ENCODE measurements around the gene LECT2.

The LECT2 gene

DNA sequence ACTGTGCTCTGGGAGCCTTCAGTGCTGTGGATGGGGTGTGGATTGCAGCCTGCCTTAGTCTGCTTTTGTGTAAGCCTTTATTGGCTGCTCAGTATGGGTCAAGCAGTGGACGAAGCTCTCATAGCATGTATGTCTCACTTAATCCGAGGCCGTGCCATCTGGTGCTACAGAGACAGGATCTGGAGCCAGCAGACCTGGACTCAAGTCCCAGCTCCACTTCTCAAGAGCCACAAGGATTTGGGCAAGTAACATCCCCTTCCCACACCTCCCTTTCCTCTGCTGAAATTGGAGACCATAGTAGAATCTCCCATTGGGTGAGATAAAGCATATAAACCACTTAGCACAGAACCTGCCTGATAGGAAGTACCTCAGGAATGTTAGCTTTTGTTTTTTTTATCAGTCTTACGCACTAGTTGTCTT, 23.4 kb upstream of the LECT2 start:
- DNase-seq (ENCODE audit: low read depth) = no peak

DNA sequence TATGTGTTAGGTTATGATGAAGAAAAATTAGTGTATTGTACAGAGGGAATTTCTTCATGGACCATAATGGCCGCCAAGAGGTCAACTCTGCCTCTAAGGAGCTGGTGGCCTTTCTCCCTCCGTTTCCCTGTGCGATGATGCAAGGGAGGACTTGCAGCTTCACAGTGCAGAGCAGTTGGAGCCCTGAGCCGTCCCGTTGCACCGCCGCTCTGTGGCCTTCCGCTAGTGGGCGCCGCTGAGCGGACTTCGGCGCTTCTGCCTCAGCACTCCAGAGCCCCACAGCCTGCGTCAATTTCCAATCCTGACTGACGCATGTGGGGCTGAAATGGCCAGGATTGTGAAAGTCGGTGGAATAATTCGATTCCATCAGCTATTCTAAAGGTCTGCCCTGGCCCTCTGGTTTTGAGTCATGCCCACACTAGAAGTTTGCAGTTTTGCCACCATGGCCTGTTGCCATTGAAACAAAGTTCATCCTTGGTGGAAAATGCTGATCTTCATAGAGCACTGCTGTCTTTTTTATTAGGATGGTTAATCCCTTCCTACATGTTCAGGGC, 22.7 kb upstream of the LECT2 start:
- DNase-seq (ENCODE audit: low read depth) = no peak

DNA sequence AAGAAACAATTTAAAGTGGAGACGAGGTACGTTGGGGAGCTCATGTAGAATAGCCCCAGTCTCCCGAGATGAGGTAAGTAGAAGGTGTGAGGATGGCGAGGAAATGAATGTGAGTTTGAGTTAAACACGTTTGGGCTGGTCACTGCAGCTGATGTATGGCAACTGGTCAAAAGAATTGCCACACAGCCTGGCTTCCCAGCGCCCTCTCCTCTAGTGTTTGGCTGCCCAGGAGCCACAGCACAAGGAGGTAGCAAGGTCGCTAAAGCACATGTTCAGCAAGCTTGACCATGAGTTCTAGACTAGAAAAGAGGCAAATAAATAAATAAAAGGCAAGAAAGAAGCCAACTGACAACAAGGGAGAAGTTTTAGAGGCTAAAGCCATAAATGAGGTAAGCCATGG, 21.4 kb upstream of the LECT2 start:
- DNase-seq (ENCODE audit: low read depth) = no peak

DNA sequence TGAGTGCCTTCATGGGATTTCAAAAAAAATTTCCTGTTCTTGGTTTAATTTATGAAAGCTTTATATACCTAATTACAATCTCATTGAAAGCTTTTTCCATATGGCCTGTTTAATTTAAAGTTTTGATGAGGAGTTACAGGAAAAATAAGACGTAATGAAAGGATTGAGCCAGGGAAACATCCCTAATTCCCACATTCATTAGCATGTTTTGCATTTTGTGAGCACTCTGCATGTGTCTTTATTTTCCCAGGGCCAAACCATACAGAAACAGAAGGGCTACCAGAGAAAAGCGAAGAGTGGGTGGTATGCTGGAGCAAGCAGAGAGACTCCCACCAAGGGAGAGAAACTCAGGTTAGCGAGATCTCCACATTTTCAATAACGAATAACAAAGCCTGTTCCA, 20.3 kb upstream of the LECT2 start:
- DNase-seq (ENCODE audit: low read depth) = no peak

DNA sequence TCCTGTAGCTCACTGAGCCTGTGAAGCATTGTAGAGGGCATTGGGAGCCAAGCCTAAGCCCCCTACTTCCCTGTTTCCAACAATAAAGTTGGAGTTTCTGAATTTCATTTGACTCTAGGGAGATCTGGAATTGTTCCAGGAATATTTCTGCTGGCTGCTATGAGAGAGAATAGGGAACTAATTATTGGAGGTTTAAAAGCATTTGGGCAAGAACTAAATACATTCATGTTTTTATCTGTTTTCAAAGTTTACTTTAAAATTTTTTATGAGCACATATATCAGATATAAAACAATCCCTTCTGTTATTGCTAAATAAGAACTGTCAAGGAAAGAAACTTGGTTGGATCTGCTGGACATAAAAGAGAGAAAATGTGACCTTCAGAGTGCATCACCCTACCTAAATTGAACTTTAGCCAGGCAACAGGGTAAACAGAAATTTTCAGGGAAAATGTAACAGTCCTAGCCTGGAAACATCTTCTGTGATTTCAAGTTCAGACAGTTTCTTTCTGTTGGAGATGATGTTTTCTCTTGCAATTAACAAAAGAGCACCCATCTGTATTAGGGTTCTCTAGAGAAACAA, 19.3 kb upstream of the LECT2 start:
- no peak for DNase-seq (ENCODE audit: low read depth)

DNA sequence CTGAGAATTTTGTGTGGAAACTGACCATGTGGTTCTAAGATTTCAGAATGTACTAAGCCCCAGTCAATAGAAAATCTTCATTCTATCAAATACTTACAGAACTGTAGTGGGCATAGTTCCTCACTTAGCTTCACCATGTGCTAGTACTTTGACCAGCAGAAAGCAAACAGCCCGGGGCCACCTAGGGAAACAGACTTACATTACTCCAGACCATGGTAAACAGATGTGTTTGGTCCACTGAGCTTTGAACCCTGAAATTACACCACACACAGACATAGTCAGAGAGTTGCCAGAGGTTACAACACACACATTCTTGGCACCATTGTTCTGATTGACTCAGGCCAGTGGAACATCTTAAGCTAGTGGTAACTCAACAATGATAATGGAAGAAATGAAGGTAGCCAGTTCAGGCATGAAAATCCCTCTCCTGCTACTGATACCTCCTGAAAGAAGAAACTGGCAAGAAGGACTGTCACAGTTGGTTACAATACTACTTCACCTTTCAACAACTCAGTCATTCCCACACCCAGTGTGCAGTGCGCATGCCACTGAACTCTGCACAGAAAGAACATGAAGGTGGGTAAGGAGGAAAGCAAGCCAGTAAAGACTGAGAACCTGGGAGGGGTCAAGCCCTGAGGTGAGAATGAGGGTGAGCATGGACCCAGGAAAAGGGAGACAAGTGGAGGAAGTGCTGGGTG, 18.7 kb upstream of the LECT2 start:
- DNase-seq (ENCODE audit: low read depth) = no peak

DNA sequence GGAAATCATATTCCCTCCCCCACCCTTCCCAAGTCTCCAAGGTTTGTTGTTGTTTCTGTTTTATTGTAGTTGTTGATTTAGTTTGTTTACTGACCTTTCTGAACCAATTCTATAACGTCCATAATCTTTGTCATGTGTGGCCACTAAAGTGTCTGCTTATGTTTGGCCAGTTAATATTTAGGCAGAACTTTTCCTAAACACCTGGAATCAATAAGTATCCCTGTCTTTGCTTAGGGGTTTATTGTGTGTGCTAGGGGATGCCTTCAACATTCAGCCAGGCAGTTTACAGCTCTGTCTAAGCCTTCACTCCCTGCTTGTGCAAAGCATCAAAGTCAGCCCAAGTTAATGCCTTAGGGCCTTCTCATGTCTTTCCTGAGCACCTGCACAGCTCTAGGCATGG, 16.9 kb upstream of the LECT2 start:
- no peak for DNase-seq (ENCODE audit: low read depth)

DNA sequence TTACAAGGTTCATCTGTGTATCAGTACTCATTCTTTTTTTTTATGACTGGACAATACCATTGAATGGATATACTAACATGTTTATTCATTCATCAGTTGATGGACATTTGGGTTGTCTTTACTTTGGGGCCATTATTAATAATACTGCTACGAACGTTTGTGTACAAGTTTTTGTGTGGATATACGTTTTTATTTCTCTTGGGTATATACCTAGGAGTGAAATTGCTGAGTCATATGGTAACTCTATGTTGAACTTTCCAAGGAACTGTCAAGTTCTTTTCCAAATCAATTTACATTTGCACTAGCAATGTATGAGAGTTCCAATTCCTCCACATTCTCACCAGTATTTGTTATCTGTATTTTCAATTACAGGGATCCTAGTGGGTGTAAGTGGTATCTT, 12.0 kb upstream of the LECT2 start:
- DNase-seq (ENCODE audit: low read depth) = no peak

DNA sequence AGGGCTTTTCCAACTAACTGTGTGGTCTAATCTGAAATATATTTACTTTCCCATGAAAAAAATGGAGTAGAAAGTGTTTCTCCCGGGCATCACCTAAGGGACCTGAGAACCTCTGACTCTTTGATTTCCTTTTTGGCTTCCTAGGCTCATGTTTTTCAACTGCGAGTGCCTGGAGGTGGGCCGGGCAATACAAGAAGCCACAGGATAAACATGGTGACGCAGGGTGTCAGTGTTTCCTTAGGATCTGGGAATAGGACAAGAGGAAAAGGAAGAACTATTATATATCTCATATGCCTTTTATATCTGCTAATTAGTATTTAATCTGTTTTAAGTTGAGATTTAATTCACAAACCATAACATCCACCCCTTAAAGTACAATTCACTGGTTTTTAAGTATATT, 11.4 kb upstream of the LECT2 start:
- DNase-seq (ENCODE audit: low read depth) = no peak

DNA sequence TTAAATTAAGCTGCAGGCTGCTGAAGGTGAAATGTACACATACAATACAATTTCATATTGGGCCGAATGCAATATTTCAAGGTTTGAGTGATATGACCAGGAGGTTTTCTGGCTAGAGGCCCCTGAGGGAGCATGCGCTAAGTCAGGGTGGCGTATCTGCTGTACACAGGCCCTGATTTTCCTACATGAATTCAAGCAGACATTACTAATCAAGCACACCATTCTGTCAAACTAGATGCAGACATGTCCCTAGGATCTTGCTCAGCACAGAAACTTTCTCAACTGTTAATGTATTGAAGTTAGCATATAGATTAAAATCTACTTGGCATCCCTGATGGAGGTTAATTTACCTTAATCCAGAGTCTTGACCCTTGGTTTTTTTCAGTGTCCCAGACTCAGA, 10.7 kb upstream of the LECT2 start:
- DNase-seq (ENCODE audit: low read depth) = no peak

DNA sequence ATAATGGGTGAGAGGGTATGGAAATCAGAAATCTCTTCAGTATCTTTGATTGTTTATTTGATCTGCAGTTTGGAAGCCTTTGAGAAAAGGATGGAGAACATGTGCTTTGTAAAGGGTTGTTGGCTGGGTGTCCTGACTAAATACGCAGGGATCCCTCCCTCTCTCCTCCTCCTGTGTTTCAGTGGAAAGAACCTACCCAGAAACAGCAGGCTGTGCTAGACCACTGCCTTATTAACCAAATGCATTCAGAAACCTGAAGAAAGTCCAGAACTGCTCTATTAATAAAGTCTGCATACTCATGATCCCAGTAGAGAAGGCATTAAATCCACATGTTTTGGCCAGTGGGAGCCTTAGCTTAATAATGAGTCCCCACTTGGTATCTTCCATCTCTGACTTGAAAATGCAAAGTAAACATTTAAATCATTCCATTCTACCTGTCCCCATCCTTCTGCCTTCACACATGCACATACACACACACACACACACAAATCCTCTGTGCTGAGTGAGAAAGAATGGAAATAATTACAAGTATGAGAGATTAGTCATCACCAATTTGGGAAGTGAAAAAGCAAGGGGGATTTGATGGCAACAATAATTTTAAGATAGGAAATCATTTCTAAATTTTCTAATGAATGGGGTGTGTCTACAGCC, 10.0 kb upstream of the LECT2 start:
- DNase-seq (ENCODE audit: low read depth) = no peak

DNA sequence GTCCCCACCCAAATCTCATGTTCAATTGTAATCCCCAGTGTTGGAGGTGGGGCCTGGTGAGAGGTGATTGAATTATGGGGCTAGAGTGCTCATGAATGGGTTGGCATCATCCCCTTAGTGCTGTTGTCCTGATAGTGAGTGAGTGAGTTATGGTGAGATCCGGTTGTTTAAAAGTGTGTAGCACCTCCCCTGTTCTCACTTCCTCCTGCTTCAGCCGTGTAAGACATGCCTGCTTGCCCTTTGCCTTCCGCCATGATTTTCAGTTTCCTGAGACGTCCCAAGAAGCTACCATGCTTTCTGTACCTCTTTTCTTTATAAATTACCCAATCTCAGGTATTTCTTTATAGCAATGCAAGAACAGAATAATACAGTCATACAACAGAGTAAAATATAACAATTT, 742 bp upstream of the LECT2 start:
- no peak for DNase-seq (ENCODE audit: low read depth)

DNA sequence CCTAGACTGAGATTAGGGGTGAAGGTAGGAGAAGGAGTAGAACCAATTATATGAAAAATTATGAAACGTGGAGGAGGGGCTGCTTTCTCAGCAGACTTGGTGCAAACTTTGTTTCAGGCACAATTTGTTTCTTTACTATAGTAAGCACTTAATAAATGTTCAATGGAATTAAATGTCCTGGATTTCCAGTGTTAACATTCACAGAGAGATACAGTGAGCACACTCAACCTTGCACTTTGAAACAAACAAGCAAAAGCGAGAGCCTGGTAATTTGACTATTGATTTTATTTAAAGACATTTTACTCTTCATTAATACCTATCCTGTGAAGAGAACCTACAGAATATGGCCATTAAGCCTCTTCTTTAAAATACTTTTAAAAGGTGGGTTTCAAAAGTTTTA, 933 bp downstream of the LECT2 start:
- no peak for DNase-seq (ENCODE audit: low read depth)

DNA sequence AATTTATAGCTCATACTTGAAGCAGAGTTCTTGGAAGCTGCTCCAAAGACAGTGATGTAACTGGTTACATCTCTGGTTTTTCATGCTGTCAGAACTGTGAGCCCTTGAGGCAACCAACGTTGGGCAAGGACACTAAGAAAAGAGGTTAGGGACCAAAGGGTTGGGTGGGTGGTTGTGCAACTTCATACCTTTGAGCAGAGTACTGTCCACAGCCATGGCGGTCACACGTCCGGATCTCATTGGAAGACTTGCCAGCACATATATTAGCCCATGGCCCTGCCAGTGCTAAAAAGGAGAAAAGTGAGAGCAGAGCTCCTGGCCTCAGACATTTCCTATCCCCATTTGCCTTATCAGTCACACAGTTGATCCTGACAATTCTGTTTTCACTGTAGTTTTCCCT, 2.1 kb downstream of the LECT2 start:
- DNase-seq (ENCODE audit: low read depth) = no peak

DNA sequence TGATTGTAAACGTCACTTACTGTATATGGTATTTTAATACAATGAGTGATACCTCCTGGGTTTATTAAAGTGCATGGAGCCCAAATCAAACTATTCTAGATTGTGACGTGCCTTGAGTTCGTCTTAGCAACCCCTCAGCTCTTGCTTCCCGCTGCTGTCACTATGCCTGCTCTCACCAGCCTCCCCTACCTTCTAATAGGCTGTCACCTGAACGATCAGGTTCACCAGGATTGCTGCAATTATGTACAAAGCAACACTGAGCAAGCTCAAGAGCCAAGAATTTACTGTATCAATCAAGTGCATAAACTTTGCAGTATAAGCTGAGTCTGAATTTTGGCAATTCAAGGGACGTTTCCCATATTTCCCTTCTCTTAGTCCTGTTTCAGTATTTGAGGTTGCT, 3.0 kb downstream of the LECT2 start:
- no peak for DNase-seq (ENCODE audit: low read depth)

DNA sequence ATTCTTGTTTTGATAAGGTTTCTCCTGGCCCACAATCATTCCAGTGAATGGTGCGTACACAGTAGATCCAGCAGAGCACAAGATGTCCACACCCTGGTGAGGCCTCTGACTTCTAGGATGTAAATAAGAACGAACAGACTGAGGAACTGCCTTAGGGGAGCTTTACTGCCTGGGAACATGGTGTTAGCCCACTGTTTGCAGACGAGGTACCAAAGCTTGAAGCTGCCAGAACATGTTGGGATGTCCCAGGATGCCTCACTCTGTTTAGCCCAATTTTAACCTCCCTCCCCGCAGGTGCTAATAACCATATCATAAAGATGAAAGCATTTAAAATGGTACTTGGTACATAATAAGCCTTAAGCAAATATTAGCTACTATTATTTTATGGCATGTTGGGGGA, 3.5 kb downstream of the LECT2 start:
- DNase-seq (ENCODE audit: low read depth) = no peak

DNA sequence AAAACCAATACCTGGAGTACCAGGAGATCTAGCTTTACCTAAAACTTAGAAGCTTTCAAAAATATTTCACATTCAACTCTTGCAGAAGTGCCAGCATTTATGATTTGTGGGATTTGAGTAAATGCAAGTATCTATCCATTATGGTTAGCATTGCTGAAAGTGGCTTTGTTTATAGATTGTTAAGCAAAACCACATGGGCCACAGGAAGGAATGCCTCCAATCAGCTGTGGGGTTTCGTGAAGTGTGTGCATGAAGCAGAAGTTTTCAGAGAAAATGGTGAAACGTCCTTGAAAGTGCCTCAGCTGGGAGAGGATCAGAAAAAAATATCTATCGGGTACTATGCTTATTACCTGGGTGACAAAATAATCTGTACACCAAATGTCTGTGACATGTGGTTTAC, 4.2 kb downstream of the LECT2 start:
- DNase-seq (ENCODE audit: low read depth) = no peak

DNA sequence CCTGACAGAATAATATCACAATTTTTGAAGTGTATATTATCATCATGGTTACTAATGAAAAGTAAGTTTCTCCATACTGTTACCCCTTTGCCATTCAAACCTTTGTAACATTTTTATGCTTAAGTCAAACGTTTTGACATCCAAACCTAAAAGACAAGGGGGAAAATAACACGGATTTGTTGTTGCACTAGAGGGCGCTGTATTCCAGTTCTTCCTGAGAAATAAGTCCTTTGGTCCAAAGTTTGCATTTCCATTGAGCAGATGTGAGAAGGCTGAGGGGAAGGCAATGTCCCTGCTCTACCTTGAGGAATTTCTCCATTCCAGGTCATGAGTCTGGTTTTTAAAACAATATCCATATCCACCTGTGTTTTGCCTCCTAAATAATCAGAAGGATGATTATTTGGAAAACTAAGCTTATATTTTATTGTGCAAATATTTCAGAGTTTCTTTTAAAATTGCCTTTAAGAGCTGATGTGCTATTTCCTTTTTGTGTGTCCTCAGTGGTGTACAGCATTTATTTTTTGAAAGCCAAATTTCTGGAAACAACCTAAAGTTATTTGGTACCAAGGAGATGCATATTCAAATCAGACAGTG, 9.7 kb downstream of the LECT2 start:
- DNase-seq (ENCODE audit: low read depth) = no peak

DNA sequence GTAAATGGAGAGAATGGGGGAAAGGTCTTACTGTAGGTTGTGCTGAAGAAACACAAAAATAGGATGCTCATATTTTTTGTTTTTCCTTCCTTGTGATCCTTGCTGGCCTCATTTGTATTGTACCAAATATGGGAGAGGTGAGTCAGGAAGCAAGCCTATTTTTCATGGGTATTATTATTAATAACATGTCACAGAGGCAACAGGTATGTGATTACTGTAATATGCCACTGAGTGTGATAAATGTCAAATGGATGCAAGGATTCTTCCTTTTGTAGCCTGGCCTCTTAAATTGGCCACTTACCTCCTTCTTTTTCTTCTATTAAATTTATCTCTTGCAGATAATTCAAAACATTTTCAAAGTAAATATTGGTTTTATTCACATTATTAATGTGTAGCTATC, 10.2 kb downstream of the LECT2 start:
- no peak for DNase-seq (ENCODE audit: low read depth)

DNA sequence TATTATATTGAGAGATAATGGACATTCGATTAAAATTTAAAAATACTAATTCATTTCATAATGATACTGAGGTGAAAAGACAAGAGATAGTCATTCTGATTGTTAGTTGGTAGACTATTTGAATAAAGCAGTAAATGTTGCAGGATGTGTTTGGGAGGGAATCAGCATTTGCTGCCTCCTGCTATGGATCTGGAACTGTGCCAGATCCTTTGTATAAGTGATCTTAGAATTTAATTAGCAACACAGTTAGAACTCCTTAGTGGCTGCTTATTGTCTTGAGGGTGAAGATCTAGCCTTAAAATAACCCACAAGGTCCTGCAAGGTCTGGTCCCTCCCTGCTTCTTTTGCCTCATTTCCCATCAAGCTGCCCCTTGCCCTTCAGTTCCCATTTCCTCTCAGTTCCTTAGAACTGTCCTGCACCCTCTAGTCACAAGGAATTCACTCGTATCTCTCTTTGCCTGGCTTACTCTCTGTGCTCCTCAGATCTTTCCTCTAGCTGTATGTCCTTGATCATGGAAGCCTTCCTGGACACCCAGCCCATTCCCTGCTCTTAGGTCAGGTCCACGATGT, 12.5 kb downstream of the LECT2 start:
- no peak for DNase-seq (ENCODE audit: low read depth)

DNA sequence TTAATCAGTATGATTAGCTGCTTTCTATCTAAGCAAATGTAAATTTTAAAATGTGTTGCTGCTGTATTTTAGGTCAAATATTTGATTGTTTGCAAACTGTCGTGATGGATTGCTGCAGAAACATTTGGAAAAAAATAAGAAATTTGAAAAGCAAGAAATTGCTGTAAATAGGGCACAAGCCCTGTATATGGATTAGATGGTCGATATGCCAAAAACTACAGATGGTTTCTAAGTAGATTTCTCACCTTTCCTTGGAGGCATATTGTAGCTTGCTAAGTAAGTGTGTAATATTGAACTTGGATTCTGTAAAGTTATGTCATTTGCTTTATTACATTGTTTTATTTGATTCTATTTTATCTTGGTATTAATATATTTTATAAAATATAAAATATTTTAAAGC, 13.1 kb downstream of the LECT2 start:
- no peak for DNase-seq (ENCODE audit: low read depth)

DNA sequence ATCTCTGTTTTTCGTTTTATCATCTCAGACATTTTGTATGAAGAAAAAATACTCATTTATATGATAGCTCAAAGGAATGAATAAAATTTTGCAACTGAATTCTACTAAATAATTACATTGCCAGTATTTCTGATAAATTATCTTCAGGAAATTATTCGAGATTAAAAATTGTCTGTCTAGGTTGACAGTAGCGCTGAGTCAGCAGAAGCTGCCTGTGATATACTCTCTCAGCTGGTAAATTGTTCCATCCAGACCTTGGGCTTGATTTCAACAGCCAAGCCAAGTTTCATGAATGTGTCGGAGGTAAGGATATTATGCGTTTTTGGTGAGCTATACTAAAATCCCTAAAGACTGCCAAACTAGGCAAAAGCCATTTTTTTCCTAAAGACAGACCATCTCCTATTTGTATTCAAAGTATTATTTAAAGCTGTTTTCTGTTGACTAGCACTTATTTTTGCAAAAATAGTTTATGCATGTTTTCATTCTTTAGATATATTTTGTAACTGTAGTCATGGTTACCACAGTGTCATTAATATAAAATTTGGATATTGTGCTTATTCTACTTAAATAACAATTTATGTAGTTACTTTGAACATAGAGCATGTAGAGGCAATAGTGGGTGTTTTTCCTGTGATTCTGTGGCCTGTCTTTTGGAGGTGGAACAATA, 17.4 kb downstream of the LECT2 start:
- DNase-seq (ENCODE audit: low read depth) = no peak
